Right lobe of liver (tissue), 4 donors: ENCODE results near the gene IQCN.

ENCODE experiments used
- CTCF ChIP-seq, 4 donors: fragments of 200-600 bp in 3 of 4; fragments of 450-650 bp in 1 of 4; IDR thresholded peaks; one replicate each; pipeline versions ENCODE4 v1.5.1 to v1.8.0; 2016 to 2022; ENCODE audit warnings: antibody characterized with exemption in 4 of 4, mild to moderate bottlenecking in 2 of 4
- POLR2A ChIP-seq: fragments of 450-650 bp; IDR thresholded peaks from one replicate; pipeline ENCODE4 v1.6.1; 2017; ENCODE audit warnings: antibody characterized with exemption, mild to moderate bottlenecking
- donor health status: DM: no; HTN: no; CAD: no.
- donor health status: DM: no; HTN: no; CAD: no.
- donor health status: DM: no; HTN: yes; CAD: no.

GRCh38 chr19:18253716-18254115 lies 20.5 kb downstream of the IQCN start:
- TF ChIP-seq CTCF (IDR thresholded peaks at IDR 0.05) (no peak), POLR2A (no peak)
